Peyer's patch (tissue), 4 donors: ENCODE data around the gene PRR16.

Source experiments
- POLR2A ChIP-seq, 2 donors: fragments of 450-650 bp; IDR thresholded peaks; one replicate each; pipeline ENCODE4 v1.5.1; 2017; ENCODE audit warnings: antibody characterized with exemption in 2 of 2, mild to moderate bottlenecking in 2 of 2, moderate library complexity in 2 of 2
- TF ChIP-seq, protein P1 (sequence below), 6 experiments: fragments of 450-650 bp in 4 of 6; fragments of 200-600 bp in 2 of 6; sonication (generic) in 1 of 6; IDR thresholded peaks; one replicate each; pipeline ENCODE4 v1.5.1; 2017 to 2019; ENCODE audit warnings: antibody characterized with exemption in 6 of 6, mild to moderate bottlenecking in 3 of 6, moderate library complexity in 1 of 6

DNA sequence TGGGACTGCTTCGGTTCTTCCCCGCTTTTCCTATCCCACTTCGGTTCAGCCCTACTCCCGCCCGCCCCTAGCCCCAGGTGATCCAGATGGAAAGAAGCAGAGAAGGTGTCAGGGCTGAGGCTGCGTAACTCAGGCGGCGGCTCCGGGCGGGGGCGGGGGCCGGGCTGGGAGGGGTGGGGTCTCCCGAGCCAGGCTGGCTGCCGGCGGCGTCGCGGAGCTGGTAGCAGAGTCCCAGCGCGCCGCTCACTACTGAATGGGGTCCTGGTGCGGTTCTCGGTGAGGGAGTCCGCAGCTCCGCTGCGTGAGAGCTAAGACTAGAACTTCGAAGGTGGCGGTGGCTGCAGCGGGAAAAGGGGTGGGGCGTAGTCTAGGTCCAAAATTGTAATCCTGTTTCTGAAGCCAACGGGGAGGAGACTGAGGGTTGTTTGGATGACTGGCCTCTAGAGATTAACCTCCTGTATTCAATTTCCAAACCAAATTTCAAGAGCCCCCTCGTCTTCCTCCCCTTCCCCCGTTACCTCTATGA is 1.4 kb downstream of the PRR16 start:
- TF ChIP-seq, protein P1, sequence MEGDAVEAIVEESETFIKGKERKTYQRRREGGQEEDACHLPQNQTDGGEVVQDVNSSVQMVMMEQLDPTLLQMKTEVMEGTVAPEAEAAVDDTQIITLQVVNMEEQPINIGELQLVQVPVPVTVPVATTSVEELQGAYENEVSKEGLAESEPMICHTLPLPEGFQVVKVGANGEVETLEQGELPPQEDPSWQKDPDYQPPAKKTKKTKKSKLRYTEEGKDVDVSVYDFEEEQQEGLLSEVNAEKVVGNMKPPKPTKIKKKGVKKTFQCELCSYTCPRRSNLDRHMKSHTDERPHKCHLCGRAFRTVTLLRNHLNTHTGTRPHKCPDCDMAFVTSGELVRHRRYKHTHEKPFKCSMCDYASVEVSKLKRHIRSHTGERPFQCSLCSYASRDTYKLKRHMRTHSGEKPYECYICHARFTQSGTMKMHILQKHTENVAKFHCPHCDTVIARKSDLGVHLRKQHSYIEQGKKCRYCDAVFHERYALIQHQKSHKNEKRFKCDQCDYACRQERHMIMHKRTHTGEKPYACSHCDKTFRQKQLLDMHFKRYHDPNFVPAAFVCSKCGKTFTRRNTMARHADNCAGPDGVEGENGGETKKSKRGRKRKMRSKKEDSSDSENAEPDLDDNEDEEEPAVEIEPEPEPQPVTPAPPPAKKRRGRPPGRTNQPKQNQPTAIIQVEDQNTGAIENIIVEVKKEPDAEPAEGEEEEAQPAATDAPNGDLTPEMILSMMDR (IDR thresholded peaks at IDR 0.05), result no peak
- no peak for TF ChIP-seq POLR2A (IDR thresholded peaks at IDR 0.05)
